Activated CD4-positive, alpha-beta T cell treated with anti-CD3 and anti-CD28 coated beads, Interleukin-2, amount 50 U/mL, for 4 hours (primary cell): ENCODE results near the gene ANKRD35.
"Not testable (repeated sequence)": the region's sequence is repeated elsewhere in the genome, so short reads cannot be mapped to it uniquely, and the experiment has no call there.

Experiments
- DNase-seq, 2 experiments: peaks; one replicate each; pipeline ENCODE4 v3.0.0-alpha.2; 2020

The ANKRD35 gene

GRCh38 chr1:145857170-145857569 is 28.5 kb downstream of the ANKRD35 start:
- DNase-seq: no peak

GRCh38 chr1:145855426-145855948 is 30.2 kb downstream of the ANKRD35 start:
- no peak for DNase-seq

DNA sequence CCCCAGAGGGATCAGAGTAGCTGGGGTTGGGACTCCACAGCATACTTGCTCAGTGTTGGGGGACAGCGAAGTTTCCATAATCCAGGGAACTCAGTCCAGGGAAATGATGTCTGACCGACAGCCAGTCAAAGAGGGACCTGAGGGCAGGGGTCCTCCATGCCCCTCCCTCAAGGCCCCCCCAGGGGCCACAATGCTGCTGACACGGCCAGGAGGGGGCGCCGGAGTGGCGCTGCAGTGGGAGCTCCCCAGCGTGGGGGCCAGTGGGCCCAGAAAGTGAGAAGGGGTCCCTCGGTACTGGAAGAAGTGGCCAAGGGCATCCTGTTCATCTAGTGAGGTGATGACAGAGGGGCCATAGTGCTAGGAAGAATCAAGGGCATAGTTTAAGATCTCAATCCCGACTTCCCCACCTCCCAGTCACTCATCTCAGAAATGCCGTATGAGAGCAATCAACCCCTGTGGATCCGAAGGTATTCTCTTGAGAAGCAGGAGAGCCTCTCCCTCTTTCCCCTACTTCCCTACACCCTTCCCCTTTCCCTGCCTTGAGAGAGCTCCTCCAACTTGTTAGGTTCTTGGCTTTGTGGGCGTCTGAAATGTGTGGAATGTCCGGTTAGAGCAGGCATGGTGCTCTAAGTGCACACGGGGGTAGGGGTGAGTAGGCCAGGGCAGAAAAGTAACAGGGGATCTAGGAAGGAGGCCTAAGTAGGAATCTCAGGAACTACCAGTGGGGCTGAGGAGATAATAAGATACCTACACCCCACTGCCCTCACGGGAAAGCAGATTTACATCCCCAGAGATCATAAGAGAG is 36.1 kb downstream of the ANKRD35 start:
- no peak for DNase-seq

DNA sequence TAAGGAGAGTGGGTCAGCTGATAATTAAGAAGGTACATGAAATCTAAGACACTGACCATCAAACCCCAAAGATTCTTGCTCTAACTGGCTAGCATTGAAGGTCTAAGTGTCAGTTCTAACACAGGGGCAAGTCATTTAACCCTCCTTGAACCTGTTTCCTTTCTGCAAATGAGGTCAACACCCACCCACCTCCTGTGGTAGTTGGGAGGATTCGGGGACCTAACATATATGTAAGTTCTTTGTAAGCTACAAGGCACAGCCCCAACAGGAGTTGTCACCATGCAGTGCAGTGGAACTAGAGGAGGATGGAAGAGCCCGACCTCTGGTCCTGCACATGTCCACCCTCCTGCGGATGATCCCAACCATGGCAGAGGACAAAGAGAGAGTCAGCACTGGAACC is 37.8 kb downstream of the ANKRD35 start:
- no peak for DNase-seq

- DNase-seq: no peak
Measured at GRCh38 chr1:145846201-145846612, 39.5 kb downstream of the ANKRD35 start.

- DNase-seq: peak; percentile 69 to 70
Measured at GRCh38 chr1:145845514-145846161, 40.0 kb downstream of the ANKRD35 start, which contains the start of gene NUDT17. Gene NUDT17, plus strand, starts transcription at chr1:145845630. Its CDS starts 11 bp downstream, at chr1:145845641.

- no peak for DNase-seq
Measured at GRCh38 chr1:145845144-145845513, 40.5 kb downstream of the ANKRD35 start.

DNA sequence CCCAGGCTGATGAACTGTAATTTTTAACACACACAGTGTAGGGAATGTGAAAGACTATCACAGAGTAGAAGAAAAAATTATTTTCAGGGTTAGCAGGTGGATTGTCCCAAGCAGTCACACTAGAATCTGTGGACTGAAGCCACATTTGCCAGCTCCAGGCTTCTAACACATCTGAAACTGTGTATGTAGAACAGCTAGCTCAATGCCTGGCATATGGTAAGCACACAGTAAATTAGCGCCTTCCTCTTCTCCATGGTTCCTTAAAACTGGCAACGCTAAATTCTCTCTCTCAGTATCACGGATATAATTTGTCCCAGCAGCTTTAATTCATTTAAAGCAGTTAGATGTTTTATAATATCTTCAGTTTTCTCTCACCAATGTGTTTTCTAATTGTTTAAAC is 42.6 kb downstream of the ANKRD35 start:
- DNase-seq: no peak

DNA sequence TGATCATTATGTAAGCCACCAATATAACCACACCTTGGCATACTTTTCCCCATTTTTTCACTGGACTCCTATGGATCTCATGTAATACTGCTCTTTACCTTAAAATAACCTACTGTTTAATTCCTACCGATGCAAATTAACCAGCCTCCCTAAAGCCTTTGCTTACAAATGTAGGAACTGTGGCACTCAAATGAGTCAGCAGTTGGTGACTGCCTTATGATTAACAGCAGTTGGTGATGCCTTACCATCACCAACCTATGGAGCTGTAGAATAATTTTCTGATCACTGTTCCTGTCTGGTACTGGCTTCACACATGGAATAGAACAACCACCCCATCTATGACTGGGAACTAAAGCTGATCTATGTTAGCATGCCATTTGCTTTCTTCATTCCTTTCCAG is 48.0 kb downstream of the ANKRD35 start:
- DNase-seq: no peak

GRCh38 chr1:145830810-145831209 is 54.9 kb downstream of the ANKRD35 start:
- DNase-seq: not testable (repeated sequence)

DNA sequence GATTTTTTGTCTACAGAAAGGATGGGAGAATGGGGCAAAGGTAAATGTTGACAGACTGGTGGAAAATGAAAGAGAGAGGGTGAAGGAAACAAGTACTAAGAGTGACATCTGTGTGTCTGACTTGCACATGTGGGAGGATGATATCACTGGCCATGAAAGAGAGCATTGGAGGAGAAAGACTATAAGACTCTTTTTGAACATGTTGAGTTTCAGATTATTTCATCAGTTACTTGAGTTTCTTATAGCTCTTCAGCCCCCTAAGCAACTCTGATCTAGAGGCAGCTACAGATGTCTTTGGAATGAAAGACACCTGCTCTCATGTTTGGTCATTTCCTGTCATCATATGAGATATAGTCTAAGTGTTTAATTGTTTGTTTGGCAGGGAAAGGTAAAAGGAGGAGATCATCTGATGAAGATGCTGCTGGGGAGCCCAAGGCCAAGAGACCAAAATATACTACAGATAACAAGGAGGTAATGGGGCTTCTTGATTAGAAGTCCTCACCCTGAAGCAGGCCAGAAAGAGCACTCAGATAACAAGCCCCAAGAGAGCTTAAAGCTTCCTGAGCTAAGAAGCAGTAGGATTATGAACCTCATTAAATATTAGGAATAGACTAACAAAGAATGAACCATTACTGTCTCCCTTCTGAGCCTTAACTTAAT is 57.2 kb downstream of the ANKRD35 start:
- no peak for DNase-seq

- DNase-seq: no peak
Measured at GRCh38 chr1:145827966-145828365, 57.7 kb downstream of the ANKRD35 start.

- no peak for DNase-seq
Measured at GRCh38 chr1:145826030-145826429, 59.6 kb downstream of the ANKRD35 start.

DNA sequence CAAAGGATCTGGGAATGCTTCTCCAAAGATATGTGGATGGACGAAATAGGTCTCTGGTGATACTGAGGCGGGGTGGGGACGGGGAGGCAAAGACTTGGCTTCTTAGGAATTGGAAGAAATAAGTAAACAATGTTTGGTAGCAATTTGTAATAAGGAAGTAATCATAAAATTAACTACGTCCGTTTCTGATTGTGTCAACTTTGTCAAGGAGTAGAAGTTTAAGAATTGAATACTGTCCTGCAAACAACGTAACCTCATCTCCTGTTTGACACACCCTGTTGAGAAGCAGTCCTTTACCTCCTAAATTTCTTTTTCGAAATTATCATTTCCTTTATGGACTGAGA is 61.2 kb downstream of the ANKRD35 start:
- no peak for DNase-seq

GRCh38 chr1:145823565-145824498 is 61.8 kb downstream of the ANKRD35 start, which contains the start of the genes POLR3C and RNF115:
Gene POLR3C, plus strand, starts transcription at chr1:145824200. Its CDS starts 1,577 bp downstream, at chr1:145825777.
Gene RNF115, minus strand, starts transcription at chr1:145824095. Its CDS starts 222 bp downstream, at chr1:145823873.
- peak; percentile 78 to 81 for DNase-seq

- DNase-seq: not testable (repeated sequence)
Measured at GRCh38 chr1:145822779-145823331, 62.8 kb downstream of the ANKRD35 start.

- DNase-seq: not testable (repeated sequence)
Measured at GRCh38 chr1:145818095-145818494, 67.6 kb downstream of the ANKRD35 start.
